B cell (primary cell): Measurements from ENCODE around the gene PAPPA. TPM values are rescaled to one million over a fixed set of nuclear protein-coding genes. Genes with fewer than 3 reads are reported as not detected.

Source experiments
- ATAC-seq: fragments of 200-7000 bp; cut with Tn5 transposase; one replicate; pipeline ENCODE4 v1.10.0; 2021; ENCODE audit warnings: low read depth, mild to moderate bottlenecking, moderate number of reproducible peaks, moderate library complexity
- CTCF ChIA-PET: fragments of 350-600 bp; sonication (Branson Sonifier 250); formaldehyde crosslinking; loops from one replicate; lab custom pipeline; 2021; ENCODE audit warnings: antibody characterized with exemption, inconsistent platforms; lab: Charles Lee
- POLR2A ChIA-PET: fragments of 350-600 bp; sonication (Branson Sonifier 250); formaldehyde crosslinking; loops from one replicate; lab custom pipeline; 2021; ENCODE audit warnings: antibody characterized with exemption; lab: Charles Lee
- DNase-seq: peaks from one replicate; pipeline ENCODE4 v3.0.0; 2013
- H2AFZ ChIP-seq: 2 replicates; pipeline ENCODE4 v1.6.1; 2012; ENCODE audit warnings: mild to moderate bottlenecking, low read depth, low read length; ENCODE audit not compliant: insufficient read depth, poor library complexity, severe bottlenecking
- H3K27ac ChIP-seq, 2 donors: 1 replicate in 1 of 2; 2 replicates in 1 of 2; pipeline ENCODE4 v1.5.1; 2012 to 2013; ENCODE audit warnings: low read length in 2 of 2, mild to moderate bottlenecking in 2 of 2, moderate library complexity in 1 of 2
- H3K27me3 ChIP-seq, 4 experiments: fragments of 200-600 bp in 1 of 4; sonication (generic) in 1 of 4; replicated peaks in 1 of 4; 1 replicate in 2 of 4; 2 replicates in 2 of 4; pipeline versions ENCODE4 v1.6.1 to v1.7.0; 2013 to 2016; ENCODE audit warnings: low read length in 3 of 4, mild to moderate bottlenecking in 2 of 4, mixed read lengths in 1 of 4, moderate library complexity in 1 of 4; ENCODE audit not compliant: insufficient read depth in 4 of 4, control insufficient read depth in 3 of 4; ENCODE audit errors: control extremely low read depth in 1 of 4
- H3K36me3 ChIP-seq, 2 experiments: replicated peaks in 1 of 2; 1 replicate in 1 of 2; 2 replicates in 1 of 2; pipeline versions ENCODE4 v1.6.1 to v1.7.1; 2013; ENCODE audit warnings: low read length in 1 of 2; ENCODE audit not compliant: insufficient read depth in 2 of 2, control insufficient read depth in 1 of 2; ENCODE audit errors: control extremely low read depth in 1 of 2, extremely low read depth in 1 of 2
- H3K4me1 ChIP-seq, 2 donors: fragments of 200-600 bp in 1 of 2; sonication (generic) in 1 of 2; 1 replicate in 1 of 2; 2 replicates in 1 of 2; pipeline versions ENCODE4 v1.5.1 to v1.6.1; 2013 to 2017; ENCODE audit warnings: low read length in 2 of 2; ENCODE audit not compliant: control insufficient read depth in 2 of 2, insufficient read depth in 2 of 2
- H3K4me2 ChIP-seq: replicated peaks from 2 replicates; pipeline ENCODE3; 2012; ENCODE audit warnings: mild to moderate bottlenecking, low read depth, low read length; ENCODE audit not compliant: poor library complexity, severe bottlenecking
- H3K4me3 ChIP-seq, 5 experiments: fragments of 200-600 bp in 1 of 5; sonication (generic) in 1 of 5; 1 replicate in 3 of 5; 2 replicates in 2 of 5; pipeline versions ENCODE4 v1.5.1 to v1.7.0; 2011 to 2016; ENCODE audit warnings: low read length in 4 of 5, mild to moderate bottlenecking in 4 of 5, low read depth in 2 of 5, control low read depth in 1 of 5, moderate library complexity in 1 of 5; ENCODE audit not compliant: insufficient read depth in 1 of 5; ENCODE audit errors: control extremely low read depth in 1 of 5, extremely low read depth in 1 of 5
- H3K79me2 ChIP-seq: fragments of 200-600 bp; sonication (generic); one replicate; pipeline ENCODE4 v1.6.0; 2016; ENCODE audit warnings: low read length; ENCODE audit not compliant: control insufficient read depth, insufficient read depth
- H3K9ac ChIP-seq: fragments of 200-600 bp; sonication (generic); 2 replicates; pipeline ENCODE4 v1.6.1; 2017; ENCODE audit warnings: mild to moderate bottlenecking, low read length, moderate library complexity
- H3K9me3 ChIP-seq, 3 donors: one replicate each; pipeline versions ENCODE4 v1.6.1 to v1.7.1; 2013; ENCODE audit warnings: low read length in 2 of 3; ENCODE audit not compliant: control insufficient read depth in 2 of 3, insufficient read depth in 1 of 3; ENCODE audit errors: control extremely low read depth in 1 of 3
- H4K20me1 ChIP-seq: 2 replicates; pipeline ENCODE4 v1.6.0; 2012; ENCODE audit warnings: mild to moderate bottlenecking, low read length; ENCODE audit not compliant: insufficient read depth, control insufficient read depth, poor library complexity, severe bottlenecking
- H3K27ac Mint-ChIP-seq: one replicate; pipeline ENCODE4 v1.8.0; 2021; ENCODE audit warnings: mixed read lengths
- H3K27me3 Mint-ChIP-seq: one replicate; pipeline ENCODE4 v1.8.0; 2021; ENCODE audit warnings: mixed read lengths
- H3K4me1 Mint-ChIP-seq: one replicate; pipeline ENCODE4 v1.8.0; 2021; ENCODE audit warnings: mixed read lengths
- H3K4me3 Mint-ChIP-seq: one replicate; pipeline ENCODE4 v1.8.0; 2021; ENCODE audit warnings: mixed read lengths
- H3K9me3 Mint-ChIP-seq: one replicate; pipeline ENCODE4 v1.8.0; 2022; ENCODE audit warnings: mixed read lengths; ENCODE audit not compliant: insufficient read depth
- CTCF ChIP-seq: fragments of 200-600 bp; IDR thresholded peaks from one replicate; pipeline ENCODE4 v1.8.0; 2022; ENCODE audit warnings: antibody characterized with exemption, mild to moderate bottlenecking
- EZH2 ChIP-seq: IDR thresholded peaks from 2 replicates; pipeline ENCODE4 v1.6.1; 2012; ENCODE audit warnings: borderline replicate concordance, low read depth, mild to moderate bottlenecking, moderate library complexity, low read length; ENCODE audit not compliant: insufficient read depth, poor library complexity, severe bottlenecking
- WGBS: methylation state at CpG from one replicate; pipeline ENCODE4 v1.1.5; 2013; ENCODE audit warnings: missing lambda C conversion rate; ENCODE audit not compliant: insufficient coverage; 5-methylcytosine and 5-hydroxymethylcytosine counted together
- intact Hi-C: fragments of 100-400 bp; cut with micrococcal nuclease; formaldehyde crosslinking; loops from one replicate; pipeline ENCODE4 v1.10.0; 2022
- polyA plus RNA-seq: library from polyadenylated mRNA; depleted of rRNA; stranded (reverse); fragments of >200 nt; gene quantifications from 2 replicates; pipeline ENCODE4 v1.2.3, GENCODE V29; 2012
- total RNA-seq, 2 donors: library from RNA; stranded (reverse); fragments of 120-200 nt in 1 of 2; gene quantifications; 1 replicate in 1 of 2; 2 replicates in 1 of 2; pipeline versions ENCODE4 v1.2.3 to v1.2.4, GENCODE V29; 2013 to 2022

PAPPA gene
- total and polyA plus RNA-seq, 2 donors (not counting 1 experiment from before 2014, with no cell fraction given): not detected

- TF ChIP-seq CTCF (no peak), EZH2 (no peak)
- Mint-ChIP-seq H3K4me3 (no peak overlapping the region), H3K9me3 (no peaks in the 10 kb centered on the region), H3K27me3 (peaks cover 33% of the 10 kb centered on the region), H3K27ac (no peak overlapping the region), H3K4me1 (peaks cover 1% of the 10 kb centered on the region)
- no peak for DNase-seq
- no peaks in the 10 kb centered on the region for H4K20me1 ChIP-seq
- no peaks in the 10 kb centered on the region for H3K36me3 ChIP-seq
- H3K9me3 ChIP-seq: no peaks in the 10 kb centered on the region
- ChIA-PET CTCF (no interaction called here), POLR2A (no interaction called here)
- H3K27ac ChIP-seq: no peak overlapping the region
- no peak overlapping the region for H3K4me2 ChIP-seq
- H3K79me2 ChIP-seq: no peaks in the 10 kb centered on the region
- no peak overlapping the region for H3K9ac ChIP-seq
- no peak overlapping the region for H3K4me3 ChIP-seq
- H3K4me1 ChIP-seq: no peaks in the 10 kb centered on the region
- intact Hi-C loops: no loop called here
- H3K27me3 ChIP-seq: peaks cover 0 to 11% (median 2%) of the 10 kb centered on the region in 4 experiments
- 50% methylated on average over 1 of the region's 4 CpGs for WGBS
- H2AFZ ChIP-seq: no peak overlapping the region
- no peak for ATAC-seq
These were observed 5.8 kb upstream of the PAPPA start for GRCh38 chr9:116147821-116148220.

GRCh38 chr9:116149844-116150243, 3.7 kb upstream of the PAPPA start:
- peaks cover 44% of the 10 kb centered on the region for H3K27me3 Mint-ChIP-seq
- no peaks in the 10 kb centered on the region for H3K9me3 Mint-ChIP-seq
- CTCF ChIA-PET: no interaction called here
- H3K79me2 ChIP-seq: no peaks in the 10 kb centered on the region
- no peak for TF ChIP-seq CTCF
- TF ChIP-seq EZH2: no peak
- POLR2A ChIA-PET: no interaction called here
- H3K4me3 ChIP-seq: no peak overlapping the region
- H3K9me3 ChIP-seq: peaks cover 0 to 3% (median 0%) of the 10 kb centered on the region in 3 donors
- no peaks in the 10 kb centered on the region for H3K36me3 ChIP-seq
- intact Hi-C loops: no loop called here
- no peak overlapping the region for H3K27ac Mint-ChIP-seq
- H3K4me2 ChIP-seq: no peak overlapping the region
- H3K27me3 ChIP-seq: peaks cover 0 to 11% (median 4%) of the 10 kb centered on the region in 4 experiments
- ATAC-seq (no peak), DNase-seq (no peak)
- H3K4me3 Mint-ChIP-seq: no peak overlapping the region
- no peak overlapping the region for H2AFZ ChIP-seq
- WGBS: 43% methylated on average over 2 of the region's 4 CpGs
- H4K20me1 ChIP-seq: no peaks in the 10 kb centered on the region
- no peak overlapping the region for H3K9ac ChIP-seq
- no peaks in the 10 kb centered on the region for H3K4me1 ChIP-seq
- no peak overlapping the region for H3K27ac ChIP-seq
- peaks cover 4% of the 10 kb centered on the region for H3K4me1 Mint-ChIP-seq
